Activated CD4-positive, alpha-beta T cell treated with anti-CD3 and anti-CD28 coated beads for 36 hours (primary cell): ENCODE measurements around the gene AFP. TPM values are rescaled to one million over a fixed set of nuclear protein-coding genes. Genes with fewer than 3 reads are reported as not detected.

Source experiments
- ATAC-seq: fragments of 200-7000 bp; cut with Tn5 transposase; one replicate; pipeline ENCODE4 v1.10.0; 2021; ENCODE audit warnings: mild to moderate bottlenecking, moderate library complexity
- CTCF ChIA-PET: fragments of 350-600 bp; sonication (Branson Sonifier 250); formaldehyde crosslinking; loops from one replicate; lab custom pipeline; 2021; ENCODE audit warnings: antibody characterized with exemption; lab: Charles Lee
- POLR2A ChIA-PET: fragments of 350-600 bp; sonication (Branson Sonifier 250); formaldehyde crosslinking; loops from one replicate; lab custom pipeline; 2021; ENCODE audit warnings: antibody characterized with exemption, inconsistent platforms; lab: Charles Lee
- DNase-seq: peaks from one replicate; pipeline ENCODE4 v3.0.0-alpha.2; 2020
- H3K27ac Mint-ChIP-seq: one replicate; pipeline ENCODE4 v1.8.0; 2021; ENCODE audit warnings: mixed read lengths
- H3K27me3 Mint-ChIP-seq: one replicate; pipeline ENCODE4 v1.8.0; 2021; ENCODE audit warnings: mixed read lengths
- H3K36me3 Mint-ChIP-seq: one replicate; pipeline ENCODE4 v1.8.0; 2021; ENCODE audit warnings: low read depth, mixed read lengths
- H3K4me1 Mint-ChIP-seq: one replicate; pipeline ENCODE4 v1.8.0; 2021; ENCODE audit warnings: mixed read lengths
- H3K4me3 Mint-ChIP-seq: one replicate; pipeline ENCODE4 v1.8.0; 2021; ENCODE audit warnings: mild to moderate bottlenecking, moderate library complexity, mixed read lengths
- H3K9me3 Mint-ChIP-seq: one replicate; pipeline ENCODE4 v1.8.0; 2021; ENCODE audit warnings: low read depth, mixed read lengths
- intact Hi-C, 2 experiments: fragments of 100-400 bp; cut with DNase I in 1 of 2; cut with micrococcal nuclease in 1 of 2; formaldehyde crosslinking; loops; one replicate each; pipeline versions ENCODE4 v1.14.2 to v1.15.1; 2022 to 2024; cut with DNase I, micrococcal nuclease
- total RNA-seq, 2 experiments: library from RNA; stranded (reverse); gene quantifications; one replicate each; pipeline ENCODE4 v1.2.3, GENCODE V29; 2021

AFP gene
- total RNA-seq, 2 experiments from 2014 or later = not detected

- H3K4me1 Mint-ChIP-seq = no peaks in the 10 kb centered on the region
- H3K27me3 Mint-ChIP-seq = peaks cover 11% of the 10 kb centered on the region
- H3K27ac Mint-ChIP-seq = no peak overlapping the region
- intact Hi-C loops = no loop called here
- no peak for ATAC-seq
- no peak overlapping the region for H3K4me3 Mint-ChIP-seq
- no peak for DNase-seq
- ChIA-PET POLR2A (no interaction called here), CTCF (interaction anchor here (1.2 kb wide), 1 partner anchor 8 kb away, joined by 3 read pairs; no protein-coding TSS in a partner anchor)
- H3K36me3 Mint-ChIP-seq = no peaks in the 10 kb centered on the region
- no peaks in the 10 kb centered on the region for H3K9me3 Mint-ChIP-seq
Observed at GRCh38 chr4:73429826-73430587, 6.0 kb upstream of the AFP start.

- no peaks in the 10 kb centered on the region for H3K4me1 Mint-ChIP-seq
- intact Hi-C loops = no loop called here
- no peak for ATAC-seq
- no peaks in the 10 kb centered on the region for H3K9me3 Mint-ChIP-seq
- DNase-seq = no peak
- no peak overlapping the region for H3K27ac Mint-ChIP-seq
- CTCF ChIA-PET = interaction anchor here (0.9 to 1.2 kb wide), 3 partner anchors 12 to 73 kb away, joined by 3 to 6 read pairs (median 3); no protein-coding TSS in a partner anchor
- POLR2A ChIA-PET = no interaction called here
- H3K36me3 Mint-ChIP-seq = no peaks in the 10 kb centered on the region
- H3K4me3 Mint-ChIP-seq = no peak overlapping the region
- peaks cover 5% of the 10 kb centered on the region for H3K27me3 Mint-ChIP-seq
Observed at GRCh38 chr4:73431813-73432168, 4.2 kb upstream of the AFP start.

- H3K9me3 Mint-ChIP-seq = no peaks in the 10 kb centered on the region
- no peak overlapping the region for H3K4me3 Mint-ChIP-seq
- CTCF ChIA-PET = interaction anchor here (0.9 to 1.2 kb wide), 3 partner anchors 11 to 72 kb away, joined by 3 to 6 read pairs (median 3); no protein-coding TSS in a partner anchor
- no peak overlapping the region for H3K27ac Mint-ChIP-seq
- POLR2A ChIA-PET = no interaction called here
- H3K4me1 Mint-ChIP-seq = no peaks in the 10 kb centered on the region
- intact Hi-C loops = no loop called here
- peaks cover 4% of the 10 kb centered on the region for H3K27me3 Mint-ChIP-seq
- no peaks in the 10 kb centered on the region for H3K36me3 Mint-ChIP-seq
- DNase-seq (no peak), ATAC-seq (no peak)
Observed at GRCh38 chr4:73432169-73433000, 3.6 kb upstream of the AFP start.

DNA sequence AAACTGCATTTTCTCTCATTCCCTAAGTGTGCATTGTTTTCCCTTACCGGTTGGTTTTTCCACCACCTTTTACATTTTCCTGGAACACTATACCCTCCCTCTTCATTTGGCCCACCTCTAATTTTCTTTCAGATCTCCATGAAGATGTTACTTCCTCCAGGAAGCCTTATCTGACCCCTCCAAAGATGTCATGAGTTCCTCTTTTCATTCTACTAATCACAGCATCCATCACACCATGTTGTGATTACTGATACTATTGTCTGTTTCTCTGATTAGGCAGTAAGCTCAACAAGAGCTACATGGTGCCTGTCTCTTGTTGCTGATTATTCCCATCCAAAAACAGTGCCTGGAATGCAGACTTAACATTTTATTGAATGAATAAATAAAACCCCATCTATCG lies 2.9 kb upstream of the AFP start:
- Mint-ChIP-seq H3K27ac (no peak overlapping the region), H3K9me3 (no peaks in the 10 kb centered on the region), H3K4me1 (no peaks in the 10 kb centered on the region), H3K27me3 (peaks cover 6% of the 10 kb centered on the region), H3K4me3 (no peak overlapping the region), H3K36me3 (no peaks in the 10 kb centered on the region)
- DNase-seq = no peak
- ATAC-seq = no peak
- ChIA-PET POLR2A (no interaction called here), CTCF (interaction anchor here (1.7 kb wide), 1 partner anchor 13 kb away, joined by 5 read pairs; no protein-coding TSS in a partner anchor)
- intact Hi-C loops = no loop called here

GRCh38 chr4:73434311-73434710 lies 1.7 kb upstream of the AFP start:
- Mint-ChIP-seq H3K36me3 (no peaks in the 10 kb centered on the region), H3K4me3 (no peak overlapping the region), H3K9me3 (no peaks in the 10 kb centered on the region), H3K27ac (no peak overlapping the region), H3K4me1 (no peaks in the 10 kb centered on the region), H3K27me3 (peaks cover 6% of the 10 kb centered on the region)
- ATAC-seq = no peak
- POLR2A ChIA-PET = no interaction called here
- intact Hi-C loops = no loop called here
- no peak for DNase-seq
- CTCF ChIA-PET = interaction anchor here (1.0 to 1.7 kb wide), 2 partner anchors 12 to 94 kb away, joined by 3 to 5 read pairs; no protein-coding TSS in a partner anchor

DNA sequence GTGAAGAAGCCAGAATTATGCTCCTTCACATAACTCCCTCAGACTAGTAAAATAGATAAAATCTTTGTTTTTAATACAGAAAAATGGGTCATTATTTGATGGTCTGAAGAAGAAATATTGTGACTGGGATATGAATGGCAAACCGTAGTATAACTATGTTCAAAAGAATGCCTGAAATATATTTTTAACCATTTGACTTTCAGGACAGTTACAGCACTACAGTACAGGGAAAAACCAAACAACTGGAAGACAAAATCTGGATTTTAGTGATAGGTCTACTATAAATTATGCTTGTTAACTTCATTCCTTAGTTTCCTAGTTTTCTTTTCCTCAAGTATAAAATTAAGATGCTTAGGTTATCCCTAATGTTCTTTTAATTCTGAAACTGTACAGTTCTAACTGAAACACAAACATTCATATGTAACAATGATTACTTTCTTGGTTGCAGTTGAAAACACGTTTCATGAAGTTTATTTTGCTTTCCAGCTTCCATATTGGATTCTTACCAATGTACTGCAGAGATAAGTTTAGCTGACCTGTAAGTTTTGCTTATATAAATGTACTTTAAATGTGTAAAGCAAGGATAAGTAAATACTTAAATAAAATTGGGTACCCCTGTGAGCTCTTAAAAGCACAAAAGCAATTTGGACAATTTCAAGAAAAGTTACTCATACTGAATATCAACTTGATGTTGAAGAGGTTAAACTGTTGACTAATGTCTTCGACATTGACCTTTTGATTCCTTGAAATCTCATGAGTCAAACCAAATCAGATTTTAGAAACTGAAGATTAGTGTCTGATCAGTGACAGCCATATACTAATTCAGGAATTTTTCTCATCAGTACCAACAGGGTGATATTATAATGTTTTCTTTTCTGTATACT lies 895 bp downstream of the AFP start:
- Mint-ChIP-seq H3K4me1 (no peaks in the 10 kb centered on the region), H3K27me3 (peaks cover 13% of the 10 kb centered on the region), H3K36me3 (no peaks in the 10 kb centered on the region), H3K4me3 (no peak overlapping the region), H3K9me3 (no peaks in the 10 kb centered on the region), H3K27ac (no peak overlapping the region)
- ChIA-PET POLR2A (no interaction called here), CTCF (interaction anchor here (2.1 to 2.4 kb wide), 2 partner anchors 9 to 15 kb away, joined by 5 to 13 read pairs; no protein-coding TSS in a partner anchor)
- intact Hi-C loops = no loop called here
- ATAC-seq (no peak), DNase-seq (no peak)

DNA sequence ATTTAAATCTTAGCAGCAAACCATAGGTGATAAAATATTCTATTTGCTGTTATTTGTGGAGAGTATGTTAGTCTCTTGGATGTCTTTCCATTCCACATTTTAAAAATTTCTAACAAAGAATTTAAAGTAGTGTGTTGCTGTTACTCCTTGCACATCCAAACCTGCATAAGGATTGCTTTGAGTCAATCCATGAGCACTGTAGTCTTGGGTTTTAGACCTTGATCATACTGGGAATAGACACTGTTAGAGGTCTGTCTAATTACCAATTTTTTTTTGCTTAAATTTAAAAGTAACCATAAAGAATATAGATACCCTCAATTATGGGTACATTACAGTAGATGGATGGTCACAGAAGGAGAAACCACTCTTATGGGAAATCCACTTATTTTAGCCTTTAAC lies 1.5 kb downstream of the AFP start:
- Mint-ChIP-seq H3K36me3 (no peaks in the 10 kb centered on the region), H3K4me3 (no peak overlapping the region), H3K27ac (no peak overlapping the region), H3K4me1 (no peaks in the 10 kb centered on the region), H3K27me3 (peaks cover 13% of the 10 kb centered on the region), H3K9me3 (no peaks in the 10 kb centered on the region)
- no peak for DNase-seq
- no peak for ATAC-seq
- intact Hi-C loops = no loop called here
- POLR2A ChIA-PET = no interaction called here
- CTCF ChIA-PET = interaction anchor here (0.6 to 2.4 kb wide), 4 partner anchors 9 to 461 kb away, joined by 3 to 13 read pairs (median 4); no protein-coding TSS in a partner anchor

GRCh38 chr4:73438048-73438447 lies 2.0 kb downstream of the AFP start:
- Mint-ChIP-seq H3K9me3 (no peaks in the 10 kb centered on the region), H3K27me3 (peaks cover 12% of the 10 kb centered on the region), H3K4me3 (no peak overlapping the region), H3K27ac (no peak overlapping the region), H3K36me3 (no peaks in the 10 kb centered on the region), H3K4me1 (no peaks in the 10 kb centered on the region)
- intact Hi-C loops = no loop called here
- no peak for ATAC-seq
- POLR2A ChIA-PET = no interaction called here
- DNase-seq = no peak
- CTCF ChIA-PET = interaction anchor here (0.6 to 2.4 kb wide), 6 partner anchors 8 to 461 kb away, joined by 3 to 13 read pairs (median 4); no protein-coding TSS in a partner anchor

- ATAC-seq (no peak), DNase-seq (no peak)
- no peaks in the 10 kb centered on the region for H3K36me3 Mint-ChIP-seq
- peaks cover 11% of the 10 kb centered on the region for H3K27me3 Mint-ChIP-seq
- ChIA-PET CTCF (interaction anchor here (0.9 to 2.4 kb wide), 6 partner anchors 8 to 127 kb away, joined by 3 to 13 read pairs (median 4); no protein-coding TSS in a partner anchor), POLR2A (no interaction called here)
- no peak overlapping the region for H3K27ac Mint-ChIP-seq
- intact Hi-C loops = no loop called here
- H3K4me1 Mint-ChIP-seq = no peaks in the 10 kb centered on the region
- no peak overlapping the region for H3K4me3 Mint-ChIP-seq
- no peaks in the 10 kb centered on the region for H3K9me3 Mint-ChIP-seq
Observed at GRCh38 chr4:73438582-73439215, 2.7 kb downstream of the AFP start.

DNA sequence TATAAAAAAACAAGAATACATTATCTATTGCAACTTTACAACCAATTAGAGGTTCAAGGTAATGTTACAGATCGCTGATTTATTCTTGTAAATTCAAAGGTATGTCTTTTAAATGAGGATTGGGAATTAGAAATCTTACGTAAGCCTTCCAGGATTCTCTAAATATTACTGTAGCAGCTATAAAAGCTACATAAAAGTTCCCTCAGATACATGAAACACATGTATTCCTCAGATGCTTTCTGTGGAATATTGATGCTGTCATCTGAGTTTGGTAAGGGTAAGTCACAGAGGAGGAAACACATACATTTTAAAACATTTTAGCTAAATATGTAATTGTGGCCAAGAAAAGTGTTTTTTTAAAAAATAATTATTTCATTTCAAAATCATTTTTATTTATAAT lies 3.4 kb downstream of the AFP start:
- ChIA-PET POLR2A (no interaction called here), CTCF (interaction anchor here (1.5 kb wide), 1 partner anchor 128 kb away, joined by 4 read pairs; no protein-coding TSS in a partner anchor)
- Mint-ChIP-seq H3K9me3 (no peaks in the 10 kb centered on the region), H3K4me1 (no peaks in the 10 kb centered on the region), H3K27me3 (peaks cover 9% of the 10 kb centered on the region), H3K36me3 (no peaks in the 10 kb centered on the region), H3K27ac (no peak overlapping the region), H3K4me3 (no peak overlapping the region)
- intact Hi-C loops = no loop called here
- ATAC-seq (no peak), DNase-seq (no peak)
